OCI-LY1 (cell line): ENCODE measurements around the gene BAIAP2L1.

ENCODE experiments used
- H2AFZ ChIP-seq: fragments of 200-600 bp; sonication (generic), shearing (Covaris generic); 2 replicates; pipeline ENCODE4 v1.6.0; 2014; ENCODE audit warnings: antibody characterized with exemption, mild to moderate bottlenecking, low read length
- H3F3A ChIP-seq: fragments of 200-600 bp; sonication (generic), shearing (Covaris generic); 2 replicates; pipeline ENCODE4 v1.6.0; 2014; ENCODE audit warnings: mild to moderate bottlenecking, antibody characterized with exemption, low read length, moderate library complexity; ENCODE audit not compliant: insufficient read depth
- H3K27ac ChIP-seq: fragments of 200-600 bp; sonication (generic); 2 replicates; pipeline ENCODE4 v1.5.1; 2014; ENCODE audit warnings: low read length, mixed run types, mild to moderate bottlenecking, low read depth; ENCODE audit not compliant: poor library complexity, severe bottlenecking
- H3K27me3 ChIP-seq: fragments of 200-600 bp; sonication (generic); 2 replicates; pipeline ENCODE4 v1.6.0; 2014; ENCODE audit warnings: antibody characterized with exemption, mild to moderate bottlenecking, low read length, moderate library complexity; ENCODE audit not compliant: insufficient read depth
- H3K36me3 ChIP-seq: fragments of 200-600 bp; sonication (generic); 2 replicates; pipeline ENCODE4 v1.6.1; 2014; ENCODE audit warnings: mild to moderate bottlenecking, antibody characterized with exemption, low read length, moderate library complexity, mixed read lengths; ENCODE audit not compliant: insufficient read depth
- H3K4me1 ChIP-seq: fragments of 200-600 bp; sonication (generic); 2 replicates; pipeline ENCODE4 v1.5.1; 2014; ENCODE audit warnings: mild to moderate bottlenecking, low read length, moderate library complexity; ENCODE audit not compliant: insufficient read depth, severe bottlenecking
- H3K4me2 ChIP-seq: fragments of 200-600 bp; sonication (generic), shearing (Covaris generic); 2 replicates; pipeline ENCODE4 v1.6.1; 2014; ENCODE audit warnings: low read length
- H3K4me3 ChIP-seq: fragments of 200-600 bp; sonication (generic); 2 replicates; pipeline ENCODE4 v1.5.1; 2014; ENCODE audit warnings: low read length, low read depth, mild to moderate bottlenecking, mixed read lengths; ENCODE audit not compliant: poor library complexity, severe bottlenecking
- H3K79me2 ChIP-seq: fragments of 200-600 bp; shearing (Covaris generic); 2 replicates; pipeline ENCODE4 v1.6.1; 2016; ENCODE audit warnings: mixed run types, low read length, mixed read lengths; ENCODE audit not compliant: insufficient read depth
- H3K9ac ChIP-seq: fragments of 200-600 bp; sonication (generic), shearing (Covaris generic); 2 replicates; pipeline ENCODE4 v1.6.1; 2014; ENCODE audit warnings: mild to moderate bottlenecking, low read length, mixed read lengths
- H3K9me2 ChIP-seq: fragments of 200-600 bp; sonication (generic), shearing (Covaris generic); 2 replicates; pipeline ENCODE4 v1.6.1; 2014; ENCODE audit warnings: low read depth, mild to moderate bottlenecking, low read length, mixed read lengths
- H3K9me3 ChIP-seq: fragments of 200-600 bp; shearing (Covaris generic); 2 replicates; pipeline ENCODE4 v1.6.1; 2014; ENCODE audit warnings: low read length, mixed read lengths
- H4K20me1 ChIP-seq: fragments of 200-600 bp; sonication (generic), shearing (Covaris generic); 2 replicates; pipeline ENCODE4 v1.6.0; 2016; ENCODE audit warnings: mild to moderate bottlenecking, low read length; ENCODE audit not compliant: insufficient read depth
- CTCF ChIP-seq: fragments of 200-600 bp; sonication (generic), shearing (Covaris generic); IDR thresholded peaks from 2 replicates; pipeline ENCODE4 v1.5.1; 2017; ENCODE audit warnings: mild to moderate bottlenecking, antibody characterized with exemption, low read length, moderate library complexity, mixed read lengths
- EZH2 ChIP-seq: fragments of 200-600 bp; sonication (generic), shearing (Covaris generic); IDR thresholded peaks from 2 replicates; pipeline ENCODE4 v1.8.0; 2017; ENCODE audit warnings: borderline replicate concordance, mixed run types, mild to moderate bottlenecking, antibody characterized with exemption, low read length, moderate library complexity, mixed read lengths

The BAIAP2L1 gene

GRCh38 chr7:98364220-98364619, 36.7 kb downstream of the BAIAP2L1 start:
- H3F3A ChIP-seq, result no peaks in the 10 kb centered on the region
- H3K27me3 ChIP-seq, result peaks cover 5% of the 10 kb centered on the region
- no peak overlapping the region for H3K27ac ChIP-seq
- no peaks in the 10 kb centered on the region for H3K9me3 ChIP-seq
- no peaks in the 10 kb centered on the region for H4K20me1 ChIP-seq
- H3K4me1 ChIP-seq, result no peaks in the 10 kb centered on the region
- H3K4me2 ChIP-seq, result no peak overlapping the region
- no peak overlapping the region for H2AFZ ChIP-seq
- no peaks in the 10 kb centered on the region for H3K36me3 ChIP-seq
- H3K79me2 ChIP-seq, result no peaks in the 10 kb centered on the region
- H3K4me3 ChIP-seq, result no peak overlapping the region
- H3K9ac ChIP-seq, result no peak overlapping the region
- TF ChIP-seq EZH2, result no peak
- no peak for TF ChIP-seq CTCF
- H3K9me2 ChIP-seq, result no peaks in the 10 kb centered on the region

GRCh38 chr7:98362517-98362916, 38.4 kb downstream of the BAIAP2L1 start:
- Histone ChIP-seq H3K9me3 (no peaks in the 10 kb centered on the region), H2AFZ (no peak overlapping the region), H3K9me2 (no peaks in the 10 kb centered on the region), H3F3A (no peaks in the 10 kb centered on the region), H3K4me1 (no peaks in the 10 kb centered on the region), H3K79me2 (no peaks in the 10 kb centered on the region), H3K27ac (no peak overlapping the region), H4K20me1 (no peaks in the 10 kb centered on the region), H3K4me3 (no peak overlapping the region), H3K9ac (no peak overlapping the region), H3K4me2 (no peak overlapping the region), H3K36me3 (no peaks in the 10 kb centered on the region), H3K27me3 (peaks cover 8% of the 10 kb centered on the region)
- TF ChIP-seq EZH2, result no peak
- TF ChIP-seq CTCF, result no peak

DNA sequence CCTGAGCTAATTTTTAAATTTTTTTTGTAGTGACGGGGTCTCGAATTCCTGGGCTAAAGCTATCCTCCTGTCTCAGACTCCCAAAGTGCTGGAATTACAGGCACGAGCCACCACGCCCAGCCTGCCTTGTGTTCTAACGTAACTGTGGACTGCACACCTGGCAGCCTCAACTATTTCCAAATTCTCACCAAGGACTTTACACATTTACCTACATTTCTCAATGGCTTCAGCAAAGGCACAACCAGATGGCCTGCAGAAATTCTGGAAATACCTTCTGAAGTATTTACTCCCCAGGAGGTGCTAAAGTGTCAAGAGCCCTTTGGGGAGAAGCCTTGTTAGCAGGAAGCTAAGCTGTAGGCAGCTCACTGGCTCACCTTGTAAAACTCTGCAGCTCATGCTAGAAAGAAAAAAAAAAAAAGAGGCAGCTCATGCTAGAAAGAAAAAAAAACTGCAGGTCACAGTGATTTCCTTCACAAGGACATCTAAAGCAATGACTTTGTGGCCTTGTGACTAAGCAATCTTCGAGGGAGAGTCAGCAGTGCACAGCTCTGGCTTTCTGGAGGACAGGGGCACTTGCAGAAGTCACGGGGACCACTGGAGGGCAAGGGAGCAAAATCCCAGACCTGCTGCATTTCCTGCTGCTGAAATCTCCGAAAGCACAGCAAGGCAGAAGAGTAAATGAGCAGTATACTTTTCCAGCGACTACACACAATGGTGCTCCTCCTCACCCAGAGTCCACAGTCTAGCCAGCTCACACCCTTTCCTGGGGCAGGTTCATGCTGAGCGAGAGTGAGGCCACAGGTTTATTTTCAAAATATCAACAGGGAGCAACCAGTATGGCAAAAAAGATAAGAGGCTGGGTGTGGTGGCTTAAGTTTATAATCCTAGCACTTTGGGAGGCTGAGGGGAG, 40.4 kb downstream of the BAIAP2L1 start:
- H3K27ac ChIP-seq, result no peak overlapping the region

More for the DNA sequence above, 40.4 kb downstream of the BAIAP2L1 start:
- no peaks in the 10 kb centered on the region for H3K9me2 ChIP-seq
- H3K4me1 ChIP-seq, result no peaks in the 10 kb centered on the region
- no peaks in the 10 kb centered on the region for H3K79me2 ChIP-seq
- H3K4me3 ChIP-seq, result no peak overlapping the region
- H3K36me3 ChIP-seq, result no peaks in the 10 kb centered on the region
- no peak overlapping the region for H3K4me2 ChIP-seq
- H3K9me3 ChIP-seq, result no peaks in the 10 kb centered on the region
- peaks cover 3% of the 10 kb centered on the region; the same call in 1 of the 2 replicates for H3K27me3 ChIP-seq
- H4K20me1 ChIP-seq, result no peaks in the 10 kb centered on the region
- no peak overlapping the region for H2AFZ ChIP-seq
- no peaks in the 10 kb centered on the region for H3F3A ChIP-seq
- TF ChIP-seq EZH2 (no peak), CTCF (no peak)
- no peak overlapping the region for H3K9ac ChIP-seq
